ENCODE measurements around the gene ATOSA.

The ATOSA gene

GRCh38 chr15:52681441-52681840 is 2.3 kb upstream of the ATOSA start:
- DNase-seq = no peak

- DNase-seq = no peak
Measured at GRCh38 chr15:52680761-52681160, 1.6 kb upstream of the ATOSA start.

- no peak for DNase-seq
Measured at GRCh38 chr15:52680041-52680391, 828 bp upstream of the ATOSA start.

GRCh38 chr15:52678468-52679231 is 538 bp downstream of the ATOSA start:
- no peak for DNase-seq

GRCh38 chr15:52677593-52678467 is 1.4 kb downstream of the ATOSA start:
- DNase-seq = no peak

- DNase-seq = no peak
Measured at GRCh38 chr15:52674831-52675230, 4.4 kb downstream of the ATOSA start.

- DNase-seq = no peak
Measured at GRCh38 chr15:52673734-52674133, 5.5 kb downstream of the ATOSA start.

GRCh38 chr15:52673312-52673711 is 5.9 kb downstream of the ATOSA start:
- DNase-seq = no peak

GRCh38 chr15:52672661-52673060 is 6.5 kb downstream of the ATOSA start:
- DNase-seq = no peak

- DNase-seq = no peak
Measured at GRCh38 chr15:52670087-52670486, 9.1 kb downstream of the ATOSA start.

GRCh38 chr15:52668133-52668532 is 11.1 kb downstream of the ATOSA start:
- no peak for DNase-seq

- DNase-seq = no peak
Measured at GRCh38 chr15:52667597-52667996, 11.6 kb downstream of the ATOSA start.

GRCh38 chr15:52663536-52664294 is 15.5 kb downstream of the ATOSA start:
- DNase-seq = no peak

GRCh38 chr15:52661909-52662308 is 17.3 kb downstream of the ATOSA start:
- DNase-seq = no peak

- no peak for DNase-seq
Measured at GRCh38 chr15:52660192-52660591, 19.0 kb downstream of the ATOSA start.

- no peak for DNase-seq
Measured at GRCh38 chr15:52658955-52659354, 20.2 kb downstream of the ATOSA start.

- no peak for DNase-seq
Measured at GRCh38 chr15:52657338-52657737, 21.9 kb downstream of the ATOSA start.

GRCh38 chr15:52656412-52656811 is 22.8 kb downstream of the ATOSA start:
- DNase-seq = no peak

- no peak for DNase-seq
Measured at GRCh38 chr15:52653431-52653964, 25.7 kb downstream of the ATOSA start.

- no peak for DNase-seq
Measured at GRCh38 chr15:52652984-52653383, 26.2 kb downstream of the ATOSA start.

- DNase-seq = no peak
Measured at GRCh38 chr15:52652286-52652685, 26.9 kb downstream of the ATOSA start.

- no peak for DNase-seq
Measured at GRCh38 chr15:52651868-52652267, 27.3 kb downstream of the ATOSA start.

- DNase-seq = no peak
Measured at GRCh38 chr15:52651114-52651513, 28.1 kb downstream of the ATOSA start.
